HG02970 (cell line): ENCODE data around the gene TPM2.
"Not testable (repeated sequence)": the region's sequence is repeated elsewhere in the genome, so short reads cannot be mapped to it uniquely, and the experiment has no call there.

ENCODE experiments used
- ATAC-seq: cut with Tn5 transposase; IDR thresholded peaks from one replicate; pipeline ENCODE4 v1.9.1; 2021; ENCODE audit warnings: mild to moderate bottlenecking, moderate library complexity, moderate number of reproducible peaks; ENCODE audit not compliant: unreplicated experiment, low FRiP score

TPM2 gene

GRCh38 chr9:35658137-35658967 lies 31.4 kb downstream of the TPM2 start, which contains the start of gene CCDC107:
CCDC107 (plus strand) TSS chr9:35658292; CDS start chr9:35658380, 88 bp downstream.
- peak; percentile 69 for ATAC-seq

- ATAC-seq = peak; percentile 85
Observed at GRCh38 chr9:35657546-35658136, 32.1 kb downstream of the TPM2 start, which contains the start of gene RMRP. RMRP (minus strand) TSS chr9:35658019.

GRCh38 chr9:35656831-35657545 lies 32.7 kb downstream of the TPM2 start:
- ATAC-seq = no peak

- no peak for ATAC-seq
Observed at GRCh38 chr9:35656348-35656747, 33.4 kb downstream of the TPM2 start.

- ATAC-seq = no peak
Observed at GRCh38 chr9:35653611-35654010, 36.1 kb downstream of the TPM2 start.

- ATAC-seq = no peak
Observed at GRCh38 chr9:35652829-35653209, 36.9 kb downstream of the TPM2 start.

GRCh38 chr9:35651956-35652828 lies 37.5 kb downstream of the TPM2 start:
- ATAC-seq = no peak

GRCh38 chr9:35650341-35651158 lies 39.2 kb downstream of the TPM2 start, which contains the start of gene SIT1:
SIT1 (minus strand) TSS chr9:35650931; CDS start chr9:35650853, 78 bp downstream.
- no peak for ATAC-seq

GRCh38 chr9:35649431-35650340 lies 40.0 kb downstream of the TPM2 start:
- no peak for ATAC-seq

GRCh38 chr9:35646533-35647265 lies 43.0 kb downstream of the TPM2 start:
- peak; percentile 90 for ATAC-seq

- ATAC-seq = no peak
Observed at GRCh38 chr9:35646153-35646532, 43.6 kb downstream of the TPM2 start.

- ATAC-seq = not testable (repeated sequence)
Observed at GRCh38 chr9:35645736-35646135, 44.0 kb downstream of the TPM2 start.

- ATAC-seq = no peak
Observed at GRCh38 chr9:35643046-35643445, 46.7 kb downstream of the TPM2 start.

- not testable (repeated sequence) for ATAC-seq
Observed at GRCh38 chr9:35641478-35641877, 48.2 kb downstream of the TPM2 start.

- not testable (repeated sequence) for ATAC-seq
Observed at GRCh38 chr9:35640431-35640830, 49.3 kb downstream of the TPM2 start.

- ATAC-seq = no peak
Observed at GRCh38 chr9:35639631-35640030, 50.1 kb downstream of the TPM2 start.

GRCh38 chr9:35639225-35639624 lies 50.5 kb downstream of the TPM2 start:
- ATAC-seq = not testable (repeated sequence)

GRCh38 chr9:35638751-35639150 lies 51.0 kb downstream of the TPM2 start:
- ATAC-seq = not testable (repeated sequence)
